ENCODE data around the gene SMARCA2. TPM values are rescaled to one million over a fixed set of nuclear protein-coding genes. Genes with fewer than 3 reads are reported as not detected.
A peak's percentile ranks its signal among the peaks of the same experiment; 100 is the strongest.

Gene SMARCA2
- total and polyA plus RNA-seq, 4 donors = 18.8 to 67.0 (median 41.1) TPM

- Histone ChIP-seq H3K9ac (ENCODE audit: low read depth in 1 of 2, low read length in 2 of 2) (no peak overlapping the region), H3K27me3 (ENCODE audit: control insufficient read depth in 4 of 4, insufficient read depth in 4 of 4, low read length in 3 of 4) (no peaks in the 10 kb centered on the region), H3K4me3 (ENCODE audit: low read depth in 1 of 3, low read length in 3 of 3) (no peak overlapping the region), H3K4me1 (ENCODE audit: control insufficient read depth in 4 of 4, insufficient read depth in 4 of 4, low read length in 3 of 4) (peaks cover 0 to 16% (median 5%) of the 10 kb centered on the region in 4 donors), H3K36me3 (ENCODE audit: control insufficient read depth in 4 of 4, insufficient read depth in 3 of 4, low read depth in 1 of 4, low read length in 3 of 4) (peaks cover 1 to 41% (median 22%) of the 10 kb centered on the region in 4 donors), H3K9me3 (ENCODE audit: control insufficient read depth in 4 of 4, low read length in 3 of 4) (no peaks in the 10 kb centered on the region), H3K27ac (ENCODE audit: low read depth in 1 of 2, low read length in 2 of 2) (peak overlapping the region; percentile 17 to 32)
- no peak for DNase-seq (ENCODE audit: low spot score)
- 65% methylated on average over 2 of the region's 2 CpGs for WGBS
- TF ChIP-seq ATF3 (IDR thresholded peaks at IDR 0.05) (no peak), HNF4G (IDR thresholded peaks at IDR 0.05) (no peak), GABPA (IDR thresholded peaks at IDR 0.05 in 1 of 2, conservative IDR thresholded peaks at IDR 0.05 in 1 of 2) (no peak), CTCF (IDR thresholded peaks at IDR 0.05; ENCODE audit: low read depth, low read length, missing input control) (no peak), TAF1 (conservative IDR thresholded peaks at IDR 0.05) (no peak), HNF4A (conservative IDR thresholded peaks at IDR 0.05) (no peak), REST (IDR thresholded peaks at IDR 0.05) (no peak), YY1 (IDR thresholded peaks at IDR 0.05) (no peak), MAX (IDR thresholded peaks at IDR 0.05) (no peak), RAD21 (IDR thresholded peaks at IDR 0.05) (no peak), FOXA1 (IDR thresholded peaks at IDR 0.05) (no peak), NR2F2 (IDR thresholded peaks at IDR 0.05) (no peak), FOXA2 (IDR thresholded peaks at IDR 0.05) (no peak), SP1 (IDR thresholded peaks at IDR 0.05) (no peak), JUND (IDR thresholded peaks at IDR 0.05) (no peak), ZBTB33 (IDR thresholded peaks at IDR 0.05) (no peak), EGR1 (IDR thresholded peaks at IDR 0.05; ENCODE audit: low read depth in 2 of 2) (no peak), RXRA (IDR thresholded peaks at IDR 0.05) (no peak)
These were observed 110.8 kb downstream of the SMARCA2 start for GRCh38 chr9:2125906-2126305.

Data from liver (tissue), 9 donors.